ENCODE results near the gene OLFM2. TPM values are rescaled to one million over a fixed set of nuclear protein-coding genes. Genes with fewer than 3 reads are reported as not detected.

OLFM2 gene
- total and polyA plus RNA-seq, 2 experiments from 2014 or later, result 58.1 to 117 TPM

- TF ChIP-seq CTCF (conservative IDR thresholded peaks at IDR 0.05; ENCODE audit: low read depth in 2 of 2) (no peak), POLR2AphosphoS5 (IDR thresholded peaks at IDR 0.05; ENCODE audit: low read depth) (no peak), NANOG (IDR thresholded peaks at IDR 0.05; ENCODE audit: borderline replicate concordance) (no peak), STAT1 (IDR thresholded peaks at IDR 0.05; ENCODE audit: unreplicated experiment) (no peak), ZNF462 (CRISPR knock-in tag; IDR thresholded peaks at IDR 0.05) (no peak)
These were observed 26.4 kb upstream of the OLFM2 start (continued) for GRCh38 chr19:9962623-9963290.

- Histone ChIP-seq H2AFZ (no peak overlapping the region), H3K4me1 (ENCODE audit: insufficient read depth) (peaks cover 8% of the 10 kb centered on the region), H3K27ac (ENCODE audit: low read depth) (no peak overlapping the region), H3K79me2 (replicated peaks; ENCODE audit: insufficient read depth) (no peaks in the 10 kb centered on the region), H3K9me2 (ENCODE audit: insufficient read depth) (no peaks in the 10 kb centered on the region), H3K36me3 (ENCODE audit: insufficient read depth) (no peaks in the 10 kb centered on the region), H3F3A (replicated peaks; ENCODE audit: low read depth) (no peaks in the 10 kb centered on the region), H4K20me1 (replicated peaks; ENCODE audit: insufficient read depth) (no peaks in the 10 kb centered on the region; the same call in 1 of the 2 replicates), H3K4me3 (no peak overlapping the region), H3K27me3 (ENCODE audit: insufficient read depth) (peaks cover 9% of the 10 kb centered on the region), H3K4me2 (no peak overlapping the region)
- no peak overlapping the region for H3K27ac Mint-ChIP-seq
- H3K4me1 Mint-ChIP-seq, result peaks cover 5% of the 10 kb centered on the region; the same call in 2 of the 3 replicates
- DNase-seq (ENCODE audit: low spot score) (no peak), ATAC-seq (no peak)
- H3K4me3 Mint-ChIP-seq, result no peak overlapping the region; the same call in 2 of the 3 replicates
- H3K9me3 Mint-ChIP-seq, result no peaks in the 10 kb centered on the region
- peaks cover 3% of the 10 kb centered on the region; the same call in 2 of the 3 replicates for H3K36me3 Mint-ChIP-seq (ENCODE audit: low read depth)
- peaks cover 11% of the 10 kb centered on the region for H3K27me3 Mint-ChIP-seq (ENCODE audit: insufficient read depth, low read depth, poor library complexity)
- TF ChIP-seq JUNB (IDR thresholded peaks at IDR 0.05; ENCODE audit: unreplicated experiment), result no peak
- no peak for TF ChIP-seq ETS1 (IDR thresholded peaks at IDR 0.05)
- no peak for TF ChIP-seq REST (IDR thresholded peaks at IDR 0.05; ENCODE audit: unreplicated experiment)
- no peak for TF ChIP-seq EZH2 (IDR thresholded peaks at IDR 0.05; ENCODE audit: low read depth, unreplicated experiment)
- no peak for TF ChIP-seq NANOG (IDR thresholded peaks at IDR 0.05; ENCODE audit: borderline replicate concordance)
These were observed 24.8 kb upstream of the OLFM2 start for GRCh38 chr19:9961103-9961502.
